ENCODE data around the gene RABGGTA.

- TF ChIP-seq CTCF (IDR thresholded peaks at IDR 0.05; ENCODE audit: low read length), result no peak
- no peak for TF ChIP-seq EZH2 (IDR thresholded peaks at IDR 0.05; ENCODE audit: borderline replicate concordance, low read length)
Observed at GRCh38 chr14:24243336-24243836, 28.0 kb downstream of the RABGGTA start.

Measured in OCI-LY1 (cell line).